NCI-H1694 (cell line): ENCODE measurements around the gene EVPL.
"Not testable (repeated sequence)": the region's sequence is repeated elsewhere in the genome, so short reads cannot be mapped to it uniquely, and the experiment has no call there.

ENCODE experiments used
- DNase-seq: peaks from one replicate; lab custom pipeline; 2025; lab: John Stamatoyannopoulos, UW

The EVPL gene

GRCh38 chr17:76027159-76027839 is at the start of gene EVPL:
TSS of gene EVPL (minus strand) at chr17:76027306. CDS start at chr17:76027198, 108 bp downstream.
- no peak for DNase-seq

- DNase-seq = no peak
These were observed 49.1 kb upstream of the EVPL start for GRCh38 chr17:76076146-76076764.

- no peak for DNase-seq
These were observed 48.4 kb upstream of the EVPL start for GRCh38 chr17:76075364-76076145.

GRCh38 chr17:76074390-76075363 is 47.6 kb upstream of the EVPL start, which contains the start of gene GALR2:
TSS of gene GALR2 (plus strand) at chr17:76074781. CDS start at chr17:76074884, 103 bp downstream.
- DNase-seq = no peak

GRCh38 chr17:76072148-76072858 is 45.2 kb upstream of the EVPL start, which contains the start of gene SRP68:
TSS of gene SRP68 (minus strand) at chr17:76072517. CDS start at chr17:76072491, 26 bp downstream.
- peak; percentile 74 for DNase-seq

- DNase-seq = no peak
These were observed 44.5 kb upstream of the EVPL start for GRCh38 chr17:76071531-76072147.

GRCh38 chr17:76065775-76066174 is 38.7 kb upstream of the EVPL start:
- DNase-seq = no peak

- no peak for DNase-seq
These were observed 36.9 kb upstream of the EVPL start for GRCh38 chr17:76063875-76064546.

GRCh38 chr17:76058264-76058663 is 31.2 kb upstream of the EVPL start:
- not testable (repeated sequence) for DNase-seq

GRCh38 chr17:76056882-76057281 is 29.8 kb upstream of the EVPL start:
- DNase-seq = no peak

GRCh38 chr17:76054112-76054476 is 27.0 kb upstream of the EVPL start:
- no peak for DNase-seq

- no peak for DNase-seq
These were observed 26.4 kb upstream of the EVPL start for GRCh38 chr17:76053246-76054111.

- DNase-seq = no peak
These were observed 24.5 kb upstream of the EVPL start for GRCh38 chr17:76051561-76051960.

- no peak for DNase-seq
These were observed 23.7 kb upstream of the EVPL start for GRCh38 chr17:76050538-76051467.

GRCh38 chr17:76049836-76050537 is 22.9 kb upstream of the EVPL start:
- DNase-seq = no peak

GRCh38 chr17:76049239-76049638 is 22.1 kb upstream of the EVPL start:
- DNase-seq = no peak

GRCh38 chr17:76048711-76049110 is 21.6 kb upstream of the EVPL start:
- no peak for DNase-seq
